H1 (cell line): Measurements from ENCODE around the gene ARMH1. TPM values are rescaled to one million over a fixed set of nuclear protein-coding genes. Genes with fewer than 3 reads are reported as not detected.

Source experiments
- EZH2 ChIP-seq: fragments of 200-600 bp; sonication (generic); IDR thresholded peaks from 2 replicates; pipeline ENCODE4 v1.7.1; 2012; ENCODE audit warnings: low read depth, mild to moderate bottlenecking, moderate library complexity, low read length, inconsistent platforms; ENCODE audit not compliant: severe bottlenecking
- NRF1 ChIP-seq: IDR thresholded peaks from 2 replicates; pipeline ENCODE4 v1.6.1; 2011; ENCODE audit warnings: mild to moderate bottlenecking, low read depth, low read length, improper control_type of control experiment
- polyA plus RNA-seq, 7 experiments: library from polyadenylated mRNA; depleted of rRNA in 3 of 7; stranded (reverse) in 5 of 7; unstranded in 2 of 7; fragments of >200 nt in 5 of 7; fragments of 200-250 nt in 2 of 7; gene quantifications; 1 replicate in 5 of 7; 2 replicates in 1 of 7; 4 replicates in 1 of 7; pipeline versions ENCODE4 v1.2.1 to v1.2.3, GENCODE V29; 2011 to 2013; ENCODE audit warnings: missing spikeins in 2 of 7, mixed read lengths in 2 of 7
- total RNA-seq: library from RNA; stranded (reverse); fragmentation: NEBNext Ultra II Directional; extraction: Animal tissue kit (Norgen Biotek cat#: 25700); gene quantifications from 2 replicates; pipeline ENCODE4 v1.2.1, GENCODE V29; 2021
- TF ChIP-seq, protein P1 (sequence below): IDR thresholded peaks from 2 replicates; pipeline ENCODE4 v1.6.1; 2012; ENCODE audit warnings: low read length, inconsistent platforms

Gene ARMH1
- total and polyA plus RNA-seq, 2 of the 8 experiments (the other 6 are each of a cell fraction or from before 2014, with no cell fraction given) = 0.82 to 0.85 TPM

DNA sequence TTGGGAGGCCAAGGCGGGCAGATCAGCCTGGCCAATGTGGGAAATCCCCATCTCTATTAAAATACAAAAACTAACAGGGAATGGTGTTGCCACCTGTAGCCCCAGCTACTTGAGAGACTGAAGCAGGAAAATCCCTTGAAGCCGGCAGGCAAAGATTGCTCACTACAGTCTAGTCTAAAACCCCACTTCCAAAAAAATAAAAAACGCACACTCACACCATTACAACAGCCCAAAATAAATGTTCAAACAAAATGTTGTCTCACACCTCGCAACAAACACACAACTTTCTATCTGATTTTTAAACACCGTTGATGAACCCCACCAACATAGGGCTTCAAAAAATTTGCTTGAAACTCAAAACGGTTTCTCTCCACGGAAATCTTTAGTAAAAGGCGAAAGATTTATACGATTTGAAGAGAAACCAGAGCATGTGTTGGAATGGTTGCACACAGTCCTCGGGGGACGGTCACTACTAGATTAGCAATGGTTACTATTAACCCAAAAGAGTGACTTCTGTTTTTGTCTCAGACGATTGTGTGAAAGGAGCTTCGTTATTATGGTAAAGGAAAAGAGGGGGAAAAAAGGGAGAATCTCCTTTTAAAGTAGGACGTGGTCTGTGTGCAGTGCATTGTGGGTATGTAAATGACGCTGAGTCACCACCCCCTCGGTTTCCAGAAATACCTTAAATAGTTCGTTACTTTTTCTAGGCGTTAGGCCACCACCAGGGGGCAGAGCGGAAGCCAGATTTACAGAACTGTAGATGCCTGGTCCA lies 56.4 kb downstream of the ARMH1 start, which contains the start of gene RNU5D-1 (continued):
- TF ChIP-seq NRF1 (0 out of 2 replicates have a peak, but pooled peaks have one; percentile 5), EZH2 (no peak)
- TF ChIP-seq, protein P1, sequence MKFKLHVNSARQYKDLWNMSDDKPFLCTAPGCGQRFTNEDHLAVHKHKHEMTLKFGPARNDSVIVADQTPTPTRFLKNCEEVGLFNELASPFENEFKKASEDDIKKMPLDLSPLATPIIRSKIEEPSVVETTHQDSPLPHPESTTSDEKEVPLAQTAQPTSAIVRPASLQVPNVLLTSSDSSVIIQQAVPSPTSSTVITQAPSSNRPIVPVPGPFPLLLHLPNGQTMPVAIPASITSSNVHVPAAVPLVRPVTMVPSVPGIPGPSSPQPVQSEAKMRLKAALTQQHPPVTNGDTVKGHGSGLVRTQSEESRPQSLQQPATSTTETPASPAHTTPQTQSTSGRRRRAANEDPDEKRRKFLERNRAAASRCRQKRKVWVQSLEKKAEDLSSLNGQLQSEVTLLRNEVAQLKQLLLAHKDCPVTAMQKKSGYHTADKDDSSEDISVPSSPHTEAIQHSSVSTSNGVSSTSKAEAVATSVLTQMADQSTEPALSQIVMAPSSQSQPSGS = peak; percentile 96
